HEK293T (cell line): ENCODE results near the gene DOK7.

Experiments used
- CTCF ChIA-PET: fragments of 350-600 bp; formaldehyde crosslinking; extraction: SDS; loops from one replicate; lab custom pipeline; 2021; ENCODE audit warnings: antibody characterized with exemption, inconsistent platforms; lab: Yijun Ruan, JAX
- POLR2A ChIA-PET: fragments of 350-600 bp; formaldehyde crosslinking; extraction: SDS; loops from one replicate; lab custom pipeline; 2020; ENCODE audit warnings: antibody characterized with exemption, inconsistent platforms; lab: Yijun Ruan, JAX
- DNase-seq: peaks from one replicate; pipeline ENCODE4 v3.0.0; 2012; ENCODE audit warnings: mixed read lengths; ENCODE audit errors: extremely low spot score
- ARNT ChIP-seq: fragments of 450-650 bp; IDR thresholded peaks from 2 replicates; pipeline ENCODE4 v1.6.1; 2017; ENCODE audit warnings: mild to moderate bottlenecking
- BHLHE40 ChIP-seq: fragments of 450-650 bp; IDR thresholded peaks from 2 replicates; pipeline ENCODE4 v1.6.1; 2016; ENCODE audit warnings: mild to moderate bottlenecking, moderate library complexity, borderline replicate concordance
- CTBP1 ChIP-seq: fragments of 450-650 bp; IDR thresholded peaks from 2 replicates; pipeline ENCODE4 v1.6.1; 2016; ENCODE audit warnings: borderline replicate concordance
- ELF4 ChIP-seq: fragments of 450-650 bp; IDR thresholded peaks from 2 replicates; pipeline ENCODE4 v1.6.1; 2017; ENCODE audit warnings: antibody characterized with exemption
- FOXA1 ChIP-seq: fragments of 450-650 bp; IDR thresholded peaks from 2 replicates; pipeline ENCODE4 v1.6.1; 2016; ENCODE audit warnings: mild to moderate bottlenecking
- FOXK2 ChIP-seq: fragments of 450-650 bp; IDR thresholded peaks from 2 replicates; pipeline ENCODE4 v1.6.1; 2016; ENCODE audit warnings: mild to moderate bottlenecking
- FOXM1 ChIP-seq: fragments of 450-650 bp; IDR thresholded peaks from 2 replicates; pipeline ENCODE4 v1.6.1; 2017; ENCODE audit warnings: mild to moderate bottlenecking, borderline replicate concordance
- HDGF ChIP-seq: fragments of 450-650 bp; IDR thresholded peaks from 2 replicates; pipeline ENCODE4 v1.6.1; 2017; ENCODE audit warnings: antibody characterized with exemption, borderline replicate concordance
- L3MBTL2 ChIP-seq: fragments of 450-650 bp; conservative IDR thresholded peaks from 2 replicates; pipeline ENCODE4 v1.6.1; 2016; ENCODE audit warnings: mild to moderate bottlenecking
- LEF1 ChIP-seq: fragments of 450-650 bp; IDR thresholded peaks from 2 replicates; pipeline ENCODE4 v1.6.1; 2017; ENCODE audit warnings: mild to moderate bottlenecking, borderline replicate concordance
- NFRKB ChIP-seq: fragments of 450-650 bp; IDR thresholded peaks from 2 replicates; pipeline ENCODE4 v1.6.1; 2016; ENCODE audit warnings: mild to moderate bottlenecking, moderate library complexity
- SP1 ChIP-seq: fragments of 450-650 bp; IDR thresholded peaks from 2 replicates; pipeline ENCODE4 v1.6.1; 2017
- SUZ12 ChIP-seq: fragments of 450-650 bp; IDR thresholded peaks from 2 replicates; pipeline ENCODE4 v1.6.1; 2016; ENCODE audit warnings: mild to moderate bottlenecking
- TARDBP ChIP-seq: fragments of 450-650 bp; IDR thresholded peaks from 2 replicates; pipeline ENCODE4 v1.6.1; 2016
- ZNF384 ChIP-seq: fragments of 450-650 bp; IDR thresholded peaks from 2 replicates; pipeline ENCODE4 v1.6.1; 2016
- TF ChIP-seq, protein P1 (sequence below): fragments of 450-650 bp; IDR thresholded peaks from 2 replicates; pipeline ENCODE4 v1.6.1; 2016

The DOK7 gene

DNA sequence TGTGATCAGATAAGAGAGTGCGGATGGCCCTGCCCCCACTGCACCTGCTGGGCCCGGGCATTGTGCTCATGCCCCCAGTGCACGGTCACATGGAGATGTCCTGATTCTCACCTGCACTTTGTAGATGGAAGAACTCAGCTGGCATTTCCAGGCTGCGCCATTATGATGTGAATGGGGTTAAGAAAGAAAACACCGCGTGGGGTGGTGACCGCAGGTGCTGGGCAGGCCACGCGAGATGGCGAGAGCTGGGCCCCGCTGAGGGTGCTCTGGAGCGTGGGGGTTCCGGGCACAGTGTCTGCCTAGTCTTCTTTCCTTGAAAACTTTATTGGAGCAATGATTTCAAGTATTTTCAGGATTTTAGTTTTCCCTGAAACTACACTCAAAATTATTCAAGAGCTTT lies 39.2 kb upstream of the DOK7 start:
- CTCF ChIA-PET: no interaction called here
- POLR2A ChIA-PET: no interaction called here
- DNase-seq: no peak
- no peak for TF ChIP-seq CTBP1
- TF ChIP-seq BHLHE40: no peak
- TF ChIP-seq, protein P1, sequence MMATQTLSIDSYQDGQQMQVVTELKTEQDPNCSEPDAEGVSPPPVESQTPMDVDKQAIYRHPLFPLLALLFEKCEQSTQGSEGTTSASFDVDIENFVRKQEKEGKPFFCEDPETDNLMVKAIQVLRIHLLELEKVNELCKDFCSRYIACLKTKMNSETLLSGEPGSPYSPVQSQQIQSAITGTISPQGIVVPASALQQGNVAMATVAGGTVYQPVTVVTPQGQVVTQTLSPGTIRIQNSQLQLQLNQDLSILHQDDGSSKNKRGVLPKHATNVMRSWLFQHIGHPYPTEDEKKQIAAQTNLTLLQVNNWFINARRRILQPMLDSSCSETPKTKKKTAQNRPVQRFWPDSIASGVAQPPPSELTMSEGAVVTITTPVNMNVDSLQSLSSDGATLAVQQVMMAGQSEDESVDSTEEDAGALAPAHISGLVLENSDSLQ: no peak
- TF ChIP-seq FOXM1: no peak
- TF ChIP-seq SUZ12: no peak
- no peak for TF ChIP-seq L3MBTL2
- TF ChIP-seq FOXA1: no peak
- TF ChIP-seq LEF1: no peak
- TF ChIP-seq ELF4: no peak
- TF ChIP-seq ARNT: no peak
- no peak for TF ChIP-seq HDGF
- no peak for TF ChIP-seq SP1
- no peak for TF ChIP-seq TARDBP
- no peak for TF ChIP-seq FOXK2
- no peak for TF ChIP-seq ZNF384
- no peak for TF ChIP-seq NFRKB

DNA sequence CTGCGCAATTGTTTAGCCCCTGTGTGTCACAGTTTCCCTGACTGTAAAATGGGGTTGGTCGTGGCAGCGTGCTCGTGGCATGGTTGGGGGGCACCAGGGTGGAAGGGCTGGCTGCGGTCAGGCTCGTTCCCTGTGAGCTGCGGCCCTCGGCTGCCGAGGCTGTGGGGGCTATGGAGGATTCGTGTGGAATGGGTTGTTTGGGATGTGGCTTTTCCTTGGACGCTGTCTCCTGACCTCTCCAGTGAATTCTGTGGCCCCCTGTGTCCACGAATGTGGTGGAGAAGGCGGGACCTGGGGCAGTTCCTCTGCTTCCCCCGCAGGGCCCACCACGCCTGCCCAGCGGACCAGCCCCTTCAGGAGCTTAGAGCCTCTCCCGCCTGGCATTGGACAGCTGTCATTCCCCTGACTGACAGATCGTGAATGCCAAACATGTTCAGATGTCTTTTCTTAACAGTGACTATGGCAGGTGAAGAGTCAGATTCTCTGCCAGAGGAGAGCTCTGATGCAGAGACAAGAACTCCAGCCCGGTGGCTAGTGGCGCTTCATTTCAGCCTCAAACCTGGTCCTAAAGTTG lies 38.5 kb upstream of the DOK7 start:
- no peak for TF ChIP-seq FOXA1
- TF ChIP-seq ARNT: no peak
- no peak for TF ChIP-seq L3MBTL2
- no peak for TF ChIP-seq ZNF384
- TF ChIP-seq ELF4: no peak
- TF ChIP-seq CTBP1: no peak
- no peak for TF ChIP-seq LEF1
- no peak for TF ChIP-seq SP1
- TF ChIP-seq, protein P1: no peak
- TF ChIP-seq SUZ12: no peak
- no peak for TF ChIP-seq NFRKB
- TF ChIP-seq FOXM1: no peak
- no peak for TF ChIP-seq FOXK2
- no peak for TF ChIP-seq HDGF
- no peak for TF ChIP-seq BHLHE40
- ChIA-PET CTCF (no interaction called here), POLR2A (no interaction called here)
- no peak for DNase-seq

DNA sequence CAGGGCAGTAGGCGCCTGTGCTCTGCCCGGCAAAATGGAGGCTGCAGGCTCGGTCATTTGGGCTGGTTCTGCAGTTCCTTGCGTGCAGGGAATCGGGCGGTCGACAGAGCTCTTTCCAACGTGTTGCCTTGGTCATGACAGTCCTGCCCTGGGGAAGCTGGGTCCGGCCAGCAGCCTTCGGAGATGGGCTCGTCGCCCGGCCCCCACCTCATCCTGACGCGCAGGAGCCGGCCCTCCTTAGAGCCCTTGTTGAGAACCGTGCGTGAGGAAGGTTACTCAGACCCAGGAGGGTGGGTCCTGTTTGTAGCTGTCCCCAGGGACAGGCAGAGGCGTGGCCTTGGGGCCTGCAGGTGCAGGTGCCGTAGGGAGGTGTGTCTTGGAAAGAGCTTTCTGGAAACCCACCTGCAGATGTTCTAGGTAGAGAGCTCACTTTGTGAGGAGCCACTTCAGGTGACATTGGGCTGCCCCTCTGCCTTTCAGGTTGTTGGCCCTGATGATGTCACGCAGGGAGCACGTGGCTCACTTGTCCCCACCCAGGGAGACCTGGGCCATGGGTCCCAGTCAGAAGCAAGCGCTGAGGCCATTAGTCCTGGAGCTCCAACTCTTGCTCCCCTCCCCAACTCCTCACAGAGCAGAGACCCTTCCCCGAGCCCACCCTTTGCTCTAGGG lies 36.5 kb upstream of the DOK7 start:
- TF ChIP-seq ELF4: no peak
- no peak for TF ChIP-seq FOXM1
- TF ChIP-seq LEF1: no peak
- TF ChIP-seq, protein P1: no peak
- TF ChIP-seq L3MBTL2: no peak
- no peak for TF ChIP-seq SUZ12
- TF ChIP-seq NFRKB: no peak
- no peak for TF ChIP-seq HDGF
- TF ChIP-seq ZNF384: no peak
- TF ChIP-seq BHLHE40: no peak
- no peak for TF ChIP-seq FOXA1
- TF ChIP-seq CTBP1: no peak
- no peak for TF ChIP-seq FOXK2
- TF ChIP-seq ARNT: no peak
- no peak for TF ChIP-seq TARDBP
- DNase-seq: no peak
- ChIA-PET POLR2A (no interaction called here), CTCF (interaction anchor here (0.8 kb wide), 1 partner anchor 8 kb away, joined by 3 read pairs; no protein-coding TSS in a partner anchor)

DNA sequence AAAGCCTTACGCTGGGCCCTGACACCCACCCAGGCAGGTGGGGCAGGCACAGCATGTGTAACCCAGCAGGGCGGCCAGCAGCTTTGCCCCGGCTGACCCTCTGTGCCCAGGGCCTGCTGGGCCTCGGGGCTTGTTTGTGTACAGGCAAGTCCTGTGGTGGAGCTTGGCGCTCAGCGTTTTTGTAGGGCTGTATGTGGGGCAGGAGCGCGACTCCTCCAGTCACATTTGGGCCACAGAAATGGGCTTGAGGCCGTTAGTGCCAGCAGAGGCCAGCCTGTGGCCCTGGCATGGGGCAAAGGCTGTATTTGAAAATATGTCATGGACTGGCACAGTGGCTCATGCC lies 36.0 kb upstream of the DOK7 start:
- no peak for DNase-seq
- ChIA-PET POLR2A (no interaction called here), CTCF (no interaction called here)
- TF ChIP-seq ZNF384 (no peak), ELF4 (no peak), TARDBP (no peak), BHLHE40 (no peak), FOXM1 (no peak), L3MBTL2 (no peak), HDGF (no peak), NFRKB (no peak), CTBP1 (no peak), SUZ12 (no peak)
- TF ChIP-seq, protein P1: no peak

DNA sequence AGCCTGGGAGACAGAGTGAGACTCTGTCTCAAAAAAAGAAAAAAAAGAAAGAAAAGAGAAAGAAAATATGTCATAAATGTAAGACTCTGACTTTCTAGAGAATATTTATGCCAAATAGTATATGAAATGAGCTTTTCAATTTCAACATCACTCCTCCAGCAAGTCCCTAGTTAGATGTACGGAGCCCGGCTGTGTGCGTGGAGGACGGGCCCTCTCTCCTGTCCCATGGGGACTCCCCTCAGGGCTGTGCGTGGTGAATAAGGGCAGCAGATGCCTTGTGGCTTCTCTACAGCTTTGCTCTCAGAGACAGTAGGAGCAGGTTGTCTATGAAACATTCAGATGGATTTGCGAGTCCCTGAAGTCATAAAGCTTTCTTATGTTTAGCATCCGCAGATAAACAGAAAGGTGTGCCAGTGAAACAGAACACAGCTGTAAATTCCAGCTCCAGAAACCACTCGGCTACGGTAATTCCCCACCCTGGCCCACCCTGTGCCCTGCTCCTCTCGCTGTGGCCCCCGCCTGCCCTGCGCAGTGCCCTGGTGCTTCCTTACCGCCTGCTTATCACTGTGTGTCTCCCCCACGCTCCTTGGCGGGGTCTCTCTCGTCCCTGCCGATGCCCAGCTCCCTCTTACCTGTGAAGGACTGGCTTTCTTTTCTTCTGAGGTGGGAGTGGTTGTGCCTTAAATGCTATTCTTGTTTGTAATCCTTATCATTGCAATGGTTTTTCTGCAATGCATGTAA lies 35.2 kb upstream of the DOK7 start:
- POLR2A ChIA-PET: no interaction called here
- CTCF ChIA-PET: no interaction called here
- DNase-seq: no peak
- TF ChIP-seq CTBP1: no peak
- no peak for TF ChIP-seq HDGF
